GM13977 (cell line): Measurements from ENCODE around the gene BSPH1.
"Not testable (repeated sequence)": the region's sequence is repeated elsewhere in the genome, so short reads cannot be mapped to it uniquely, and the experiment has no call there.

Experiments
- DNase-seq: peaks from one replicate; pipeline ENCODE4 v3.0.0; 2012; ENCODE audit warnings: low spot score
- in situ Hi-C: fragments of 300-500 bp; cut with MboI; formaldehyde crosslinking; loops from one replicate; pipeline ENCODE4 v1.12.0; 2022; ENCODE audit warnings: low sequenced_read_pairs, low pct_unique_long_range_greater_than_20kb, mixed read lengths, inconsistent platforms; ENCODE audit not compliant: unreplicated experiment
- TF ChIP-seq, protein P1 (sequence below): IDR thresholded peaks from 2 replicates; pipeline ENCODE4 v1.5.1; 2012; ENCODE audit warnings: mild to moderate bottlenecking, control low read depth; ENCODE audit not compliant: insufficient read depth; ENCODE audit errors: extremely low read depth, missing control alignments

BSPH1 gene

DNA sequence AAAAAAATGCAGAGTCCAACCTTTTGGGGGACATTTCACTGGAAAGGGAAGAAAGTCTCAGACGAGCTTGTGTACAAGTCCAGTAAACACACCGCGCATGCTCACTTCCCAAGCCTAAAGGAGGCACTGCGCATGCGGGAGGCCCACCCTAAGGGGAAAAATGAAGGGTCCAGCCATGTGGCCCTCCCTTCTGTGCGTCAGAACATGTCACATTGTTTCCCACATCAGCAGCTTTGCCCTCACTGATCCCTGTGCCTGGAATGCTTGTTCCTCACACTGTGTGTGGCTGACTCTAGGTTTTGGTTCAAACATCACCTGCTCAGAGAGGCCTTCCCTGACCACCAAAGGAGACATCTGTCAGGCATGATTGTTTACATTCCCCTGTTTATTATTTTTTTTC lies 6.8 kb upstream of the BSPH1 start:
- in situ Hi-C loops = no loop called here
- TF ChIP-seq, protein P1, sequence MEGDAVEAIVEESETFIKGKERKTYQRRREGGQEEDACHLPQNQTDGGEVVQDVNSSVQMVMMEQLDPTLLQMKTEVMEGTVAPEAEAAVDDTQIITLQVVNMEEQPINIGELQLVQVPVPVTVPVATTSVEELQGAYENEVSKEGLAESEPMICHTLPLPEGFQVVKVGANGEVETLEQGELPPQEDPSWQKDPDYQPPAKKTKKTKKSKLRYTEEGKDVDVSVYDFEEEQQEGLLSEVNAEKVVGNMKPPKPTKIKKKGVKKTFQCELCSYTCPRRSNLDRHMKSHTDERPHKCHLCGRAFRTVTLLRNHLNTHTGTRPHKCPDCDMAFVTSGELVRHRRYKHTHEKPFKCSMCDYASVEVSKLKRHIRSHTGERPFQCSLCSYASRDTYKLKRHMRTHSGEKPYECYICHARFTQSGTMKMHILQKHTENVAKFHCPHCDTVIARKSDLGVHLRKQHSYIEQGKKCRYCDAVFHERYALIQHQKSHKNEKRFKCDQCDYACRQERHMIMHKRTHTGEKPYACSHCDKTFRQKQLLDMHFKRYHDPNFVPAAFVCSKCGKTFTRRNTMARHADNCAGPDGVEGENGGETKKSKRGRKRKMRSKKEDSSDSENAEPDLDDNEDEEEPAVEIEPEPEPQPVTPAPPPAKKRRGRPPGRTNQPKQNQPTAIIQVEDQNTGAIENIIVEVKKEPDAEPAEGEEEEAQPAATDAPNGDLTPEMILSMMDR = no peak

DNA sequence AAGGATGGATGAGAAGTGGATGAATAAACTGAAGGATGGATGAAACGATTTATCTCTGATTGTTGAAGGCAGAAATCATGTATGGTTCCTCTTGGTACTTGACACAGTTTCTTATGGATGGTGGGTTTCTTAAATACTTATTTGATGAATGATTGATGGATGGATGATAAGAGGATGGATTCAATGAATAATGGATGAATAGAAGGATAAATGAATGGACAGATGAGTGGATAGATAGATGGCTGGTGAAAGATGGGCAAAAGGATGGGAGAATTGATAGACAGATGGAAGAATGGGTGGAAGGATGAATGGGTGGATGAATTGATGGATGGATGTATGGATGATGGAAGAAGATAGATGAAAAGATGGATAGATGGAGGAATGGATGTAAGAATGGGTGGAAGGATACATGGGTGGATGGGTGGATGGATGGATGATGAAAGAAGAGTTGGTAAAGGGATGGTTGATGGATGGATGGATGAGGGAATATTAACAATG lies 4.3 kb upstream of the BSPH1 start:
- TF ChIP-seq, protein P1 = no peak
- no peak for DNase-seq
- in situ Hi-C loops = no loop called here

More for the DNA sequence above, 6.8 kb upstream of the BSPH1 start:
- no peak for DNase-seq

DNA sequence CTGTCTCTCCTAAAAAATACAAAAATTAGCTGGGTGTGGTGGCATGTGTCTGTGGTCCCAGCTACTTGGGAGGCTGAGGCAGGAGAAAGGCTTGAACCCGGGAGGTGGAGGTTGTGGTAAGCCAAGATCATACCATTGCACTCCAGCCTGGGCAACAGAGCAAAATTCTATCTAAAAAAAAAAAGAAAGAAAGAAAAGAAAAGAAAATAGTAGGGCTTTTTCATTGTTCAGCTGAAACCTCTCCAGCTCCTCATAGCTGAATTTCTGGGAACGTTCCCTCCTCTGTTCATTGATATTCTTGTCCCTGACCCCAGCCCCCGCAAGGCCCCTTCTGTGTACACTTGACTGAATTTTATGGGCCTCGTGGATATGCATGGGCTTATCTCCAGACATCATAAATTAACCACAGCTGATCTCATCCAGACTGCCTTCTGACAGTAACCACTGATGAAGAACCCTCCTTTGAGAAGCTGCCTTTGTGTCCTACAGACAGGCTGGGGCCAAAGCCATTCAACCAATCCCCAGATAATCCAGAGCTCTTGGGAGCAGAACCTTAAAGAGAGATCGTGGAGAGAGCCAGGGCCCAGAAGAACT lies 2.3 kb upstream of the BSPH1 start, which contains the start of gene ELSPBP1:
Gene ELSPBP1, plus strand, starts transcription at position 424 of the 594 bp plus-strand sequence. CDS start 14,036 bp downstream, outside the sequence.
- TF ChIP-seq, protein P1 = no peak
- in situ Hi-C loops = no loop called here
- no peak for DNase-seq

DNA sequence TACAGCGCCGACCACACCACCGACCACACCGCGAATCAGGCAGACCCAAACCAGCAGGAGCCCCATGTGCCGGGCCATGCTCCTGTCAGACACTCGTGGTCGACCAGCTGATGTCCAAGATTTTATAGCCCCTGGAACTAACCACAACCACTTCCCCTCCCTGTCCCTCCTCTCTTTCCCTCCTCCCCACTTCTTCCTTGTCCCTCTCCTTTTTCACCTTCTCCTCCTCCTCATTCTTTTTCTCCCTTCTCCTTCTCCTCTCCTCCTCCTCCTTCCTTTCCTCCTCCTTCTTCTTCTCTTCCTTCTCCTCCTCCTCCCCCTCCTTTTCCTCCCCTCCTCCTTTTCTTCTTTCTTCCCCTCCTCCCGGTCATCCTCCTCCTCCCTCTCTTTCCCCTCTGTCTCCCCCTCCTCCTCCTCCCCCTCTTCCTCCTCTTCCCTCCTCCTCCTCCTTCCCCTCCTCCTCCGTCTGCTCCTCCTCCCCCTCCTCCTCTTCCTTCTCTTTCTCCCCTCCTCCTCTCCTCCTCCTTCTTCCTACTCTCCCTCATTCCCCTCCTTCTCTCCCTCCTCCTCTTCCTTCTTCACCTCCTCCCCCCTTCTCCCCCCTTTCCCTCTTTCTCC lies 670 bp downstream of the BSPH1 start:
- TF ChIP-seq, protein P1 = no peak
- in situ Hi-C loops = no loop called here
- no peak for DNase-seq

DNA sequence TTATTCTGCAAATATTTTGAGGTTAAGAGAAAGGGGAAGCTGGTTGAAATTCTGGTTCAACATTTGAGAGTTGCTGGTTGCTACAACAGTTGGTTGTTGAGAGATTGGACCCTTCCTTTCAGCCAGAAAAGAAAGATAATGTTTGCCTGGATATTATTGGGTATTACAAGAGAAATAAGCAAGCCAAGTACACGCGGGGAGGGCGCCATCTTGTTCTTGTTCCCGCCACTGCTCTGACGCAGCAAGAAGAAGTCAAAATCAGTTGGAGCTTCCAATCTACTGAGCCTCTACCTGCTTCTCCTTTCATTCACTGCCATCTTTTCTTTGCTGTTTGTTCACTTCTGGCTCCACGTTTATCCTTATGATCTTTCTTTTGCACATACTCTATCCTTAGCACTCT lies 18.4 kb downstream of the BSPH1 start:
- no peak for DNase-seq
- in situ Hi-C loops = loop anchor here (25.0 kb wide), 2 partner anchors 164 to 289 kb away; partner anchors contain the start of genes CARD8 and ZNF114
- TF ChIP-seq, protein P1 = no peak

DNA sequence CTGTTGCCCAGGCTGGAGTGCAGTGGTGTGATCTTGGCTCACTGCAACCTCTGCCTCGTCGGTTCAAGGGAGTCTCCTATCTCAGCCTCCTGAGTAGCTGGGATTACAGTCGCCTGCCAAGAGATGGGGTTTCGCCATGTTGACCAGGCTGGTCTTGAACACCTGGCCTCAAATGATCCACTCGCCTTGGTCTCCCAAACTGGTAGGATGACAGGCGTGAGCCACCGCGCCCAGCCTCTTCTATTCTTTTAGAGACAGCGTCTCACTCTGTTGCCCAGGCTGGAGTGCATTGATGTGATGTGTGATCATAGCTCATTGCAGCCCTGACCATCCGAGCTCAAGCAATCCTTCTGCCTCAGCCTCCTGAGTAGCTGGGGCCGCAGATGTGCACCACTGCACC lies 36.0 kb downstream of the BSPH1 start:
- DNase-seq = not testable (repeated sequence)
- in situ Hi-C loops = loop anchor here (25.0 kb wide), 2 partner anchors 181 to 306 kb away; partner anchors contain the start of genes CARD8 and ZNF114

DNA sequence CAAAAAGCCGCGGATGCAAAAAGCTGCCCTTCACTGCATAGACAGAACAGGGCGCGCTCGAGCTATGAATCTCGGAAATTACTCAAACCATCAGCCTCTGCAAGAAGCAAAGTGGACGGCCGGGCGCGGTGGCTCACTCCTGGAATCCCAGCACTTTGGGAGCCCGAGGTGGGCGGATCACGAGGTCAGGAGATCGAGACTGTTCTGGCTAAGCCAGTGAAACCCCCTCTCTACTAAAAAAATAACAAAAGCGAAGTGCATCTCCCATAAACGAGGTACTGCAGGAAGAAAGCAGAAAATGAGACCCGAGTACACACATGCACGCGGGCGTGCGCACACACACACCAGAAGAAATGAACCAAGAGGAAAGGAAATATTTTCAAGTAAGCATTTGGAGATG lies 39.8 kb downstream of the BSPH1 start:
- DNase-seq = not testable (repeated sequence)
- in situ Hi-C loops = loop anchor here (25.0 kb wide), 2 partner anchors 185 to 310 kb away; partner anchors contain the start of genes CARD8 and ZNF114

DNA sequence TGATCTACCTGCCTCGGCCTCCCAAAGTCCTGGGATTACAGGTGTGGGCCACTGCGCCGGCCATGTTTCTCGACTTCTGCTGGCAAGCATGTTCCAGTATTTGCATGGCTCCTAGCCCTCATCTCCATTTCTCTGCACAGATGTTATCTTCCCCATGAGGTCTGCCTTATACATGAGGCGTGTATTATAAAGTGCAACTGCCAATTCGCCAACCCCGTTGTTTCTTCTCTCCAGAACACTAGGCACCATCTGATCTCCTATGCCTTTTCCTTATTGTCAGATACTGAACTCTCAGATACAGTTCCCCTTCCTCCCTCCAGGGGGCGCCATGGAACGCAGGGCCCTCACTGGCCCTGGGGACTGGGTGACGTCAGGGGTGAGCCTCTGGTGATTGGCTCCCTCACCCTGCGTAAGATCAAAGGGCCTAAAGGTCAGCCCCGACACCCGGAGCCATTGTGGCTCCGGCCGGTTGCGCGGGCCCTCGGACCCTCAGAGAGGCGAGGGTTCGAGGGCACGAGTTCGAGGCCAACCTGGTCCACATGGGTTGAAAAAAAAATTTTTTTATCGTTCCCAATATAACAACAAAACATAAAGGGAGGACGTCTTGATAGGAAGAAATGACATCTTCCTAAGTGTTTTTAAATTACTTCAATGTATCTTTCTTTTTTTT lies 42.0 kb downstream of the BSPH1 start:
- not testable (repeated sequence) for DNase-seq
- in situ Hi-C loops = loop anchor here (25.0 kb wide), 2 partner anchors 187 to 312 kb away; partner anchors contain the start of genes CARD8 and ZNF114

DNA sequence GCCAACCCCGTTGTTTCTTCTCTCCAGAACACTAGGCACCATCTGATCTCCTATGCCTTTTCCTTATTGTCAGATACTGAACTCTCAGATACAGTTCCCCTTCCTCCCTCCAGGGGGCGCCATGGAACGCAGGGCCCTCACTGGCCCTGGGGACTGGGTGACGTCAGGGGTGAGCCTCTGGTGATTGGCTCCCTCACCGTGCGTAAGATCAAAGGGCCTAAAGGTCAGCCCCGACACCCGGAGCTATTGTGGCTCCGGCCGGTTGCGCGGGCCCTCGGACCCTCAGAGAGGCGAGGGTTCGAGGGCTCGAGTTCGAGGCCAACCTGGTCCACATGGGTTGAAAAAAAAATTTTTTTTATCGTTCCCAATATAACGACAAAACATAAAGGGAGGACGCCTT lies 63.4 kb downstream of the BSPH1 start:
- DNase-seq, in situ Hi-C loops: not testable (repeated sequence)
